WI38 (cell line): ENCODE data around the gene QPCT.
"Not testable (repeated sequence)": the region's sequence is repeated elsewhere in the genome, so short reads cannot be mapped to it uniquely, and the experiment has no call there.

Source experiments
- H3K4me3 ChIP-seq: 2 replicates; pipeline ENCODE4 v1.5.1; 2011; ENCODE audit warnings: low read depth, mild to moderate bottlenecking, control low read depth, low read length
- CTCF ChIP-seq: IDR thresholded peaks from 2 replicates; pipeline ENCODE4 v1.5.1; 2012; ENCODE audit warnings: low read depth, mild to moderate bottlenecking, control low read depth, low read length

The QPCT gene

GRCh38 chr2:37402636-37403035, 58.2 kb downstream of the QPCT start:
- no peak for TF ChIP-seq CTCF
- no peak overlapping the region for H3K4me3 ChIP-seq

- no peak overlapping the region for H3K4me3 ChIP-seq
- TF ChIP-seq CTCF, result no peak
These were observed 61.4 kb downstream of the QPCT start for GRCh38 chr2:37405781-37406180.

GRCh38 chr2:37412231-37412630, 67.8 kb downstream of the QPCT start:
- no peak for TF ChIP-seq CTCF
- H3K4me3 ChIP-seq, result no peak overlapping the region

- H3K4me3 ChIP-seq, result not testable (repeated sequence)
These were observed 69.6 kb downstream of the QPCT start for GRCh38 chr2:37413911-37414469.

- peak; percentile 70 for TF ChIP-seq CTCF
- no peak overlapping the region for H3K4me3 ChIP-seq
These were observed 70.1 kb downstream of the QPCT start for GRCh38 chr2:37414470-37414949.

- peak; percentile 20; the same call in 1 of the 2 replicates for TF ChIP-seq CTCF
- H3K4me3 ChIP-seq, result no peak overlapping the region
These were observed 70.8 kb downstream of the QPCT start for GRCh38 chr2:37415128-37415820.

GRCh38 chr2:37417321-37417720, 72.9 kb downstream of the QPCT start:
- TF ChIP-seq CTCF, result no peak
- H3K4me3 ChIP-seq, result no peak overlapping the region
